GM18858 (cell line): ENCODE measurements around the gene SLC4A11.
"Not testable (repeated sequence)": the region's sequence is repeated elsewhere in the genome, so short reads cannot be mapped to it uniquely, and the experiment has no call there.

Source experiments
- ATAC-seq: cut with Tn5 transposase; IDR thresholded peaks from one replicate; pipeline ENCODE4 v1.9.1; 2021; ENCODE audit not compliant: unreplicated experiment

Gene SLC4A11

DNA sequence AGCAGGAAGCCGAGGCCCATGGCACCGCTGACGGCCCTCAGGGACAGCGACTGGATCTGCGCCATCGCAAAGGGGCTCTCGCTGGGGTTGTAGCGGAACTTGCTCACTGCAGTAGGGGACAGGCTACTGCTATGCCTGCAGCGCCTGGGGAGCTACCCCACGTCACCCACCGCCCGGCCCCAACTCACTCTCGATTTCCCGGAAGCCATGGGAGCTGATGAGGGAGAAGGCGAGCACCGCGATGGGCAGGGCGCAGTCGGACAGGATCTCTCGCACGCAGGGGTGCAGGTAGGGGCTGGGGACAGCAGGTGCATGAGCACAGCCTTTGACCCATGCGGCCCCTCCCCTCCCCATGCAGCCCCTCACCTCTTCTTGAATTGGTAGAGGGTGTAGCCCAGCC, 9.8 kb downstream of the SLC4A11 start:
- no peak for ATAC-seq

- no peak for ATAC-seq
These were observed 10.3 kb downstream of the SLC4A11 start for GRCh38 chr20:3228750-3229032.

DNA sequence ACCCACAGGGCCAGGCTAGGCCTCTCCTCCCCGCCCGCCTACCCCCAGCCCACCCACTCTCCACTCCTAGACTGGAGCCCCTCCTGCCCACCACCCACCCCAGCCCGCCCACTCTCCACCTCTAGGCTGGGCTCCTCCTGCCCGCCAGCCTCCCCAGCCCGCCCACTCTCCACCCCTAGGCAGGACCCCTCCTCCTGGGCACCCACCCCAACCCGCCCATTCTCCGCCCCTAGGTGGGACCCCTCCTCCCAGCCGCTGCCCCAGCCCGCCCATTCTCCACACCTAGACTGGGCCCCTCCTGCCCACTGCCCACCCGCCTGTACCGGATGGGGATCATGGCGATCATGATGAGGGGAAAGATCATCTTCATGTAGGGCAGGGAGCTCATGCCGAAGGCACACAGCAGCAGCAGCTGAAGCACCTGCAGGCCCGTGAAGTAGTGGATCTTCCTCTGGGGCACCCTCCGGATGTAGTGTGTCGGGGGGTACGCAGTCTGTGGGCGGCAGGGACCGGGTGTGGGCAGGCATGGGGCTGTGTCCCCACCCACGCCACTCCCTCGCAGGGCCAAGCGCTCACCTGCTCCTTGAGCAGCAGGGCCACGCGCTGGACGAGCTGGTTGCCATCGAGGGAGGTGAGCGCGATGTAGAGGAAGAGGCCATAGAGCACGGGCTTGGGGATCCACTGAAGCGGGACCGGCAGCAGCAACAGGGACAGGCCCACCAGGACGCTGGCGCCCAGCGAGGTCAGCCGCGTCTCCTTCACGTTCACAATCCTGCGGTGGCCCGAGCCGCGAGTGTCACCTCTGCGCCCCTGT, 10.8 kb downstream of the SLC4A11 start:
- ATAC-seq = no peak

- no peak for ATAC-seq
These were observed 11.5 kb downstream of the SLC4A11 start for GRCh38 chr20:3227506-3227905.

- no peak for ATAC-seq
These were observed 12.1 kb downstream of the SLC4A11 start for GRCh38 chr20:3226864-3227263.

GRCh38 chr20:3226093-3226492, 12.9 kb downstream of the SLC4A11 start:
- no peak for ATAC-seq

- ATAC-seq = no peak
These were observed 14.1 kb downstream of the SLC4A11 start for GRCh38 chr20:3224681-3225421.

GRCh38 chr20:3223994-3224680, 14.9 kb downstream of the SLC4A11 start:
- ATAC-seq = no peak

- ATAC-seq = no peak
These were observed 15.4 kb downstream of the SLC4A11 start for GRCh38 chr20:3223651-3223993.

DNA sequence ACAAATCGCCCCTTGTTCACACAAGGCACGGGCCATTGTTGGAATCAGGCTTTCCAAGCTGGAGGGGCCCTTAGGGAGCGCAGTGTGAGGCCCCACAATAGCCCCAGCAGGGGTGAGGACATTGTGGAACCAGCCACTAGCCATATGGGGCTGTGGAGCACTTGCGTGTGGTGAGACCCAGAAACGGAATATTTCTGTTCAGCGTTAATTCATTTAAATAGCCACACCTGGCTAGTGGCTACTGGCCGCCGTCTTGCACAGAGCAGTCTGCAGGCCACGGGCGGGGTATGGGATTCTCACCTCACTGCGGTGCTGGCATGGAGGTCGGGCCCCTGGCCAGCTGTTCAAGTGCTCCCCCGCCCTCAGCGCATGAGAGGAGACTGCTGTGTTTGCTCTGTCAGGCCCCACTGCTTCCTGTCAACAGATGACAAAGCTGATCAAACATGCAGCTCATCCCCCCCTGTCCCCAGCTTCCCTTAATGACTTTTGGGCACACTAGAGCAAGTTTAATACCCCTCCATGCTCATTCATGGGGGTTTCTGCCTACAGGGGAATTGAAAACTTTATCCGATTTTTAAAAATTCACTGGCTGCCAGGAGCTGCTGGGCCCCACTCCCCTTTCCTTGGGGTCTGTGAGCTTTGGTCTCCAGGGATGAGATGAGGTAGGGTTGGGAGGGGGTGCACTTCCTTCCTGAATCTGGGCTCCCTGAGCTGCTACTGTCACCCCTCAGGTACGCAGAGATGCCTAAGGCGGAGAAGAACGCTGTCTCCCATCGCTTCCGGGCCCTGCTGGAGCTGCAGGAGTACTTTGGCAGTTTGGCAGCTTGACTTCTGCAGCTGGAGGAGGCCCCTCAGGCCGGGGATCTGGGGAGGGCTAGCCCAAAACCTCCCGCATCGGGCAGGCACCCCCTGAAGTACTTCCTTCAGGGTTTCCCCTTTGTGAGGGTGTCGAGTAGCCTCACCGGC, 16.1 kb downstream of the SLC4A11 start:
- ATAC-seq = no peak

- ATAC-seq = no peak
These were observed 17.4 kb downstream of the SLC4A11 start for GRCh38 chr20:3221398-3222226.

GRCh38 chr20:3218307-3218988, 20.5 kb downstream of the SLC4A11 start:
- ATAC-seq = no peak

- not testable (repeated sequence) for ATAC-seq
These were observed 23.6 kb downstream of the SLC4A11 start for GRCh38 chr20:3215359-3215917.

GRCh38 chr20:3213226-3213625, 25.8 kb downstream of the SLC4A11 start:
- ATAC-seq = no peak

DNA sequence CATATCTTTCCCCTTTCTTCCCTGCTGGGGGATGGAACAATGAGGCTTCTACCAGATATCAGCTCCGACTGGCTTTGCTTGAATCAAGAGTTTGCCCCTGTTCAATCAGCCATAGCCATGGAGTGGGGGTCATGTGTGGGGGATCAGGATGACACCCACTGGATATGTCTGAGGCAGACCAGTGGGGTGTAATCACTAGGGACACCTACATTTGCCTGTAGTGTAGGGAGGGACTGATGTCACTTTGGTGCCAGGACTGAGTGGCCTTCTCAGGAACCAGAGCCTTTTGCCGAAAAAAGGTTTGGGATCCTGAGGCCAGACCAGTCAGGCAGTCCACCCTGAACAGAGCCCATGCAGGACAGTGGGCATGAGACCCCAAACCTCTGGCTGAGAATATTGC, 28.6 kb downstream of the SLC4A11 start:
- no peak for ATAC-seq

- ATAC-seq = no peak
These were observed 29.1 kb downstream of the SLC4A11 start for GRCh38 chr20:3209946-3210317.

- no peak for ATAC-seq
These were observed 29.6 kb downstream of the SLC4A11 start, which contains the start of gene ITPA for GRCh38 chr20:3209257-3209945. Gene ITPA (plus strand): TSS chr20:3209498. CDS start chr20:3209552, 54 bp downstream.

DNA sequence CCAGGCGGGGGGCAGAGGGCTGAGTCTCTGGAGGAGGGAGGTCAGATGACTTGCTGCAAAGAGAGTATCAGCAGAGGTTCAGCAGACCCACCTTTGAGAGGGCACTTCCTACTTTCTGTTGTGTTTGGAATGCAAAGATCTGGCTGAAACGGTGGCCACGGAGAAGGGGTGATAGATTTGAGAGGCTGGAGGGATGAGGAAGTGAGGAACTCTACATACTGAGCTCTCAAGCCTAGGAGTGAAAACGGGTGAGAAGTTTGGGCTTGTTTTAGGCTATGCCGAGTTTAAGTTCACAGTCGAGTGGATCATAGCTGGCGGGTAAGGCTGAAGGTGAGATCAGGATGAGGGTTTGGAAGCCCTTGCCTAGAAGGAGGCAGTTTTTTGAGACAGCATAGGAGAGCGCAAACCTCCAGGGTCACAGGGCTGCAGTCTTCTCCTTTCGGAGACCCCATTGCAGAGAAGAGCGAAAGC, 30.2 kb downstream of the SLC4A11 start:
- ATAC-seq = no peak
